Measurements from ENCODE around the gene DOCK1. TPM values are rescaled to one million over a fixed set of nuclear protein-coding genes. Genes with fewer than 3 reads are reported as not detected.

The DOCK1 gene
- total RNA-seq, 4 donors from 2014 or later: 50.8 to 59.0 (median 53.6) TPM

DNA sequence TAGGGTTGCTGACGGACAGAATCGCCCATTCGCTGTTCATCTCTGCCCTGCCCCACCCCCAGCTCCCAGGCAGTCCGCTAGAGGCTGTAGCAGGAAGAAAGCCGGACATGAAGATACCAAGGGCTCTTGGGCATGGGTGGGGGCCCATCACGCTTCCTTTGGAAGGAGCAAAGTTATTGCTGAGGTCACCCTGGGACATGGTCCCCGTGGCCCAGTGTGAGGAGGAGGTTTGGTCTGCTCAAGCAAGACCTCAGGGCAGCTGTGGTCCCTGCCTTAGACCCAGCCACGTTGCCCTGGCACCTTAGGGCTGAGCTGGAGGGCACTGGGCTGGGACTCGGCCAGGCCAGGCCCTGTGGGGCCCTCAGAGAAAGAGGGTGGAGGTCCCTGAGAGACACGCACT is 511.8 kb downstream of the DOCK1 start:
- WGBS, 2 donors (ENCODE audit: low coverage in 1 of 2): 100% methylated on average over 2 of the region's 10 CpGs; no CpG with 5 or more reads in 1 of the 2 donors
- no peak for ATAC-seq

DNA sequence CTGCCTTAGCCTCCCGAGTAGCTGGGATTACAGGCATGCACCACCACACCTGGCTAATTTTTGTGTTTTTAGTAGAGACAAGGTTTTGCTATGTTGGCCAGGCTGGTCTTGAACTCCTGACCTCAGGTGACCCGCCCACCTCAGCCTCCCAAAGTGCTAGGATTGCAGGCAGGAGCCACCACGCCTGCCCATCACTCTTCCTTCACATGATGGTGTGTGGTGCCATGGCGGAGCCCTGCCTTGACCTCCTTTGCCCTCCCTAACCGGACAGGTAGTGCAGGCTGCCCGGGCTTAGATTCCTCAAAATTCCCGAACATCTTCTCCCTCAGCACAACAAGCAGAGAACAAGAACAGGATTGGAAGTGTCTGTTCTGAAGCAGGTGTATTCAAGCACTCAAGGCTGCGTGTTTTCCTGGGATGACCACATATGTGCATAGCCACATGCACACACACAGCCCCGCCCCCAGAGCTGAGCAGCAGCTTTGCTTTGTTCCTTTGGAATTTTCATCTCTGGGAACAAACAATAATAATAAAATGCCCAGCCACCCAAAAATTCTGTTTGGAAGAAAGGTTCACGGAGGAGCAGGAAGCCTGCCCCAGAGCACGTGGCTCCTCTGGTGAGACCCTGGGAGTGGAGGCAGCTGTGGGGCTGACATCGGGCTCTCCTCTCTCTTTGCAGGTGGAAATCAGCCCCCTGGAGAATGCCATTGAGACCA is 512.6 kb downstream of the DOCK1 start:
- Histone ChIP-seq H3K27me3 (no peaks in the 10 kb centered on the region), H3K36me3 (peaks cover 0 to 78% of the 10 kb centered on the region in 2 donors), H3K4me1 (no peaks in the 10 kb centered on the region), H3K27ac (no peak overlapping the region), H3K4me3 (no peak overlapping the region), H3K9me3 (no peaks in the 10 kb centered on the region)
- 100% methylated on average over 3 to 4 of the region's 12 CpGs for WGBS, 2 donors (ENCODE audit: low coverage in 1 of 2)
- TF ChIP-seq POLR2A (IDR thresholded peaks at IDR 0.05): no peak
- TF ChIP-seq, protein P1, sequence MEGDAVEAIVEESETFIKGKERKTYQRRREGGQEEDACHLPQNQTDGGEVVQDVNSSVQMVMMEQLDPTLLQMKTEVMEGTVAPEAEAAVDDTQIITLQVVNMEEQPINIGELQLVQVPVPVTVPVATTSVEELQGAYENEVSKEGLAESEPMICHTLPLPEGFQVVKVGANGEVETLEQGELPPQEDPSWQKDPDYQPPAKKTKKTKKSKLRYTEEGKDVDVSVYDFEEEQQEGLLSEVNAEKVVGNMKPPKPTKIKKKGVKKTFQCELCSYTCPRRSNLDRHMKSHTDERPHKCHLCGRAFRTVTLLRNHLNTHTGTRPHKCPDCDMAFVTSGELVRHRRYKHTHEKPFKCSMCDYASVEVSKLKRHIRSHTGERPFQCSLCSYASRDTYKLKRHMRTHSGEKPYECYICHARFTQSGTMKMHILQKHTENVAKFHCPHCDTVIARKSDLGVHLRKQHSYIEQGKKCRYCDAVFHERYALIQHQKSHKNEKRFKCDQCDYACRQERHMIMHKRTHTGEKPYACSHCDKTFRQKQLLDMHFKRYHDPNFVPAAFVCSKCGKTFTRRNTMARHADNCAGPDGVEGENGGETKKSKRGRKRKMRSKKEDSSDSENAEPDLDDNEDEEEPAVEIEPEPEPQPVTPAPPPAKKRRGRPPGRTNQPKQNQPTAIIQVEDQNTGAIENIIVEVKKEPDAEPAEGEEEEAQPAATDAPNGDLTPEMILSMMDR (IDR thresholded peaks at IDR 0.05): no peak
- no peak for TF ChIP-seq EP300 (IDR thresholded peaks at IDR 0.05)
- TF ChIP-seq POLR2AphosphoS5 (IDR thresholded peaks at IDR 0.05): no peak
- no peak for ATAC-seq

More for the DNA sequence above, 511.8 kb downstream of the DOCK1 start:
- TF ChIP-seq, protein P1 (IDR thresholded peaks at IDR 0.05): no peak
- no peak for TF ChIP-seq POLR2AphosphoS5 (IDR thresholded peaks at IDR 0.05)
- Histone ChIP-seq H3K9me3 (no peaks in the 10 kb centered on the region), H3K4me3 (no peak overlapping the region), H3K27ac (no peak overlapping the region), H3K4me1 (no peaks in the 10 kb centered on the region), H3K36me3 (peaks cover 0 to 86% of the 10 kb centered on the region in 2 donors), H3K27me3 (no peaks in the 10 kb centered on the region)

DNA sequence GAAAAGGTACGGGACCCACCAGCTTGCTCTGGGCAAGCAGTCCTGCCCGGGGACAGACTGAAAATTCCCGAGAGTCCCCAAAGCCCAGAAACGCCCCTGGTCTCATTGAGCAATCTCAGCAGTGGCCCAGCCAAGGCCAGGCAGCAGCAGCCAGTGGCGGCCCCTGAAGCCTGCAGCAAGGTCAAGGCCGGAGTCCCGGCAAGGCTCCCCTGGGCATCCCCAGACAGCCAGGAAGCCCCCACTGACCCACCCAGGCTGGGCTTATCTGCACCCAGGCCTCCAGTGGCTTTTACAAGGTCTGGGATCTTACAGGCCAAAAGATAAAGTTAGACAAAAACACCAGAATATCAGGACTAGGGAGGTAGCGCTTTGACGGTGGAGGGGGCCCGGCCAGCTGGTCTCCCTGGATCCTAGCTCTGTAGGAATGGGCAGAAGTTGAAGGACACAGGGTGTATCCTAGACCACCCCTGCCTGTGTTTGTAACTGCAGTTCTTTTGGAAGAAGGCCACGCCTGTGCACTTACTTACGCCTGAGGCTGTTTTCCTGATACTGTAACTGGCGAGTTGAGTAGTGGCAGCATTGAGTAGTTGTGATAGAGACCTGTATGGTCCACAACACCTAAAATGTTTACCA is 513.4 kb downstream of the DOCK1 start:
- Histone ChIP-seq H3K27ac (no peak overlapping the region), H3K27me3 (no peaks in the 10 kb centered on the region), H3K4me1 (no peaks in the 10 kb centered on the region), H3K4me3 (no peak overlapping the region), H3K9me3 (no peaks in the 10 kb centered on the region), H3K36me3 (peaks cover 0 to 78% of the 10 kb centered on the region in 2 donors)
- 92 to 96% methylated on average over 5 to 6 of the region's 13 CpGs for WGBS, 2 donors (ENCODE audit: low coverage in 1 of 2)
- TF ChIP-seq POLR2A (IDR thresholded peaks at IDR 0.05): no peak
- no peak for TF ChIP-seq EP300 (IDR thresholded peaks at IDR 0.05)
- TF ChIP-seq, protein P1 (IDR thresholded peaks at IDR 0.05): no peak
- no peak for TF ChIP-seq POLR2AphosphoS5 (IDR thresholded peaks at IDR 0.05)
- no peak for ATAC-seq

DNA sequence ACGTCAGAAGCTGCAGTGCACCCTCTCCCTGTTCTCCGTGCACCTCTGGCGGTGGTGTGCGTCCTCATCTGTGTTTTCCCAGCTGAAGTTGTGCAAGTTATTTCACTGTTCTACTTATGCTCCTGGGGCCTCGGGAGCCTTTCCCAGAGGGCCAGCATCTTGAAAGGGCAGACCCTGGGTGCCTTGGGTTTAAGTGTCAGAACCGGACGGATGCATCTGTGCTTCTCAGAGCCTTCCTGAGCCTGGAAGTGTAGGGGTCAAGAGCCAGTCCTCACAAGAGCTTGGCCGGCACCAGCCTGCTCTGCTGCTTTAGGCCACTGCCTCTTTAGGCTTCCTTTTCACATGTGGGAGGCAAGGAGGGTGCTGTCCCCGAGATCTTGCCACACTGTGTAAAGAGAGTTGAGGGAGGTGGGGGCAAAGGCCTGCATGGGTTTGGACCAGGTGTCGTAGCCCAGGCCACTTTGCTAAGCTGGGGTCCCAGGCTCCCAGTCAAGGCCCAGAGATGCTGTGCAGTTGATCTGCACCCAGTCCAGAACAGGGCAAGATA is 515.0 kb downstream of the DOCK1 start:
- Histone ChIP-seq H3K9me3 (no peaks in the 10 kb centered on the region), H3K36me3 (peaks cover 0 to 85% of the 10 kb centered on the region in 2 donors), H3K4me3 (no peak overlapping the region), H3K4me1 (no peaks in the 10 kb centered on the region), H3K27ac (no peak overlapping the region), H3K27me3 (no peaks in the 10 kb centered on the region)
- TF ChIP-seq, protein P1 (IDR thresholded peaks at IDR 0.05): no peak
- no peak for TF ChIP-seq EP300 (IDR thresholded peaks at IDR 0.05)
- no peak for TF ChIP-seq POLR2AphosphoS5 (IDR thresholded peaks at IDR 0.05)
- TF ChIP-seq POLR2A (IDR thresholded peaks at IDR 0.05): no peak
- no peak for ATAC-seq
- 80 to 96% methylated on average over 1 to 4 of the region's 10 CpGs for WGBS, 2 donors (ENCODE audit: low coverage in 1 of 2)
